ENCODE measurements around the gene FANCE.
"Not testable (repeated sequence)": the region's sequence is repeated elsewhere in the genome, so short reads cannot be mapped to it uniquely, and the experiment has no call there.

The FANCE gene

GRCh38 chr6:35497571-35498421 lies 45.7 kb downstream of the FANCE start:
- DNase-seq (ENCODE audit: low read depth in 2 of 2): no peak

GRCh38 chr6:35498422-35499067 lies 46.4 kb downstream of the FANCE start:
- DNase-seq (ENCODE audit: low read depth in 2 of 2): no peak

- DNase-seq (ENCODE audit: low read depth in 2 of 2): no peak
These were observed 47.2 kb downstream of the FANCE start for GRCh38 chr6:35499372-35499771.

GRCh38 chr6:35500782-35501181 lies 48.6 kb downstream of the FANCE start:
- no peak for DNase-seq (ENCODE audit: low read depth in 2 of 2)

GRCh38 chr6:35501784-35502183 lies 49.6 kb downstream of the FANCE start:
- DNase-seq (ENCODE audit: low read depth in 2 of 2): no peak

- DNase-seq (ENCODE audit: low read depth in 2 of 2): no peak
These were observed 51.4 kb downstream of the FANCE start for GRCh38 chr6:35503534-35503933.

- no peak for DNase-seq (ENCODE audit: low read depth in 2 of 2)
These were observed 53.9 kb downstream of the FANCE start for GRCh38 chr6:35505999-35506412.

GRCh38 chr6:35506536-35506935 lies 54.4 kb downstream of the FANCE start:
- DNase-seq (ENCODE audit: low read depth in 2 of 2): no peak

- DNase-seq (ENCODE audit: low read depth in 2 of 2): no peak
These were observed 55.1 kb downstream of the FANCE start for GRCh38 chr6:35507221-35507620.

GRCh38 chr6:35508027-35508426 lies 55.9 kb downstream of the FANCE start:
- no peak for DNase-seq (ENCODE audit: low read depth in 2 of 2)

GRCh38 chr6:35508542-35508941 lies 56.4 kb downstream of the FANCE start:
- DNase-seq (ENCODE audit: low read depth in 2 of 2): no peak

- no peak for DNase-seq (ENCODE audit: low read depth in 2 of 2)
These were observed 58.9 kb downstream of the FANCE start for GRCh38 chr6:35510916-35511561.

GRCh38 chr6:35511562-35511941 lies 59.4 kb downstream of the FANCE start:
- DNase-seq (ENCODE audit: low read depth in 2 of 2): no peak

GRCh38 chr6:35512006-35512405 lies 59.9 kb downstream of the FANCE start:
- DNase-seq (ENCODE audit: low read depth in 2 of 2): no peak

GRCh38 chr6:35512740-35513139 lies 60.6 kb downstream of the FANCE start, which contains the start of gene TULP1:
Gene TULP1, minus strand, starts transcription at chr6:35512896. Its CDS starts 38 bp downstream, at chr6:35512858.
- no peak for DNase-seq (ENCODE audit: low read depth in 2 of 2)

- no peak for DNase-seq (ENCODE audit: low read depth in 2 of 2)
These were observed 62.4 kb downstream of the FANCE start for GRCh38 chr6:35514587-35514986.

- not testable (repeated sequence) for DNase-seq (ENCODE audit: low read depth in 2 of 2)
These were observed 63.8 kb downstream of the FANCE start for GRCh38 chr6:35515939-35516338.

All from stimulated activated CD4-positive, alpha-beta T cell treated with anti-CD3 and anti-CD28 coated beads, Interleukin-15, amount 100 ng/mL, for 48 hours (primary cell).